GM18505 (cell line): ENCODE results near the gene PSMD9.
"Not testable (repeated sequence)": the region's sequence is repeated elsewhere in the genome, so short reads cannot be mapped to it uniquely, and the experiment has no call there.

ENCODE experiments used
- ATAC-seq: cut with Tn5 transposase; IDR thresholded peaks from one replicate; pipeline ENCODE4 v1.9.1; 2021; ENCODE audit not compliant: unreplicated experiment
- POLR2A ChIP-seq: IDR thresholded peaks from 4 replicates; pipeline ENCODE4 v1.6.1; 2011; ENCODE audit warnings: borderline replicate concordance; ENCODE audit not compliant: insufficient read depth, insufficient read length; ENCODE audit errors: extremely low read depth

The PSMD9 gene, protein sequence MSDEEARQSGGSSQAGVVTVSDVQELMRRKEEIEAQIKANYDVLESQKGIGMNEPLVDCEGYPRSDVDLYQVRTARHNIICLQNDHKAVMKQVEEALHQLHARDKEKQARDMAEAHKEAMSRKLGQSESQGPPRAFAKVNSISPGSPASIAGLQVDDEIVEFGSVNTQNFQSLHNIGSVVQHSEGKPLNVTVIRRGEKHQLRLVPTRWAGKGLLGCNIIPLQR

DNA sequence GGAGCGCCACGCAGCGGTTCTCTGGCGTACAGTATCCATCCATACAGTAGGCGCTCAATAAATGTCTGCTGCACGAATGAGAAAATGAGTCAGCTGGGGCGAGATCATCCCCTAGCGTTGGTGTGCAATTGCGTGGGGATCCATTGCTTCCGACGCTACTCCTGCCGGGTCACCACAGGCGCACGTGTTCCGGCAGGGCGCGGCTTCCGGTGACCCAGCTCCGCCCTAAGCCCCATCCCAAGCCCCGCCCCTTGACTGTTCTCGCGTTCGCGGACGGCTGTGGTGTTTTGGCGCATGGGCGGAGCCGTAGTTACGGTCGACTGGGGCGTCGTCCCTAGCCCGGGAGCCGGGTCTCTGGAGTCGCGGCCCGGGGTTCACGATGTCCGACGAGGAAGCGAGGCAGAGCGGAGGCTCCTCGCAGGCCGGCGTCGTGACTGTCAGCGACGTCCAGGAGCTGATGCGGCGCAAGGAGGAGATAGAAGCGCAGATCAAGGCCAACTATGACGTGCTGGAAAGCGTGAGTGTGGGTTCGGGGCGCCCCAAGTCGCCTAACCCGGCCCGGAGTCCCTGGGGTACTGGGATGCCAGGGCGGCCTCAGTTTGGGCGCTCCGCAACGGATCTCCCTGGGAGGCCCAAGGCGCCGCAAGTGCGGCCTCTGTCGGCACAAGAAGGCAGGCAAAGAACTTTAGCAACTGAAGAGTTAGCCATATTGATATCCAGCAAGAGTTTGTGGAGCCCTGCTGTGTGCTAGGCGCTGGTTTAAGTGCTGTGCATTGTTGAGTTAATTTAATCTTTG, at the start of gene PSMD9:
TSS of gene PSMD9 (plus strand) at position 313 of the 796 bp plus-strand sequence. CDS start at position 380, 67 bp downstream.
- peak; percentile 87 for TF ChIP-seq POLR2A
- peak; percentile 92 for ATAC-seq

GRCh38 chr12:121839106-121839992, 49.2 kb upstream of the PSMD9 start:
- TF ChIP-seq POLR2A, result peak; percentile 68
- ATAC-seq, result peak; percentile 85

DNA sequence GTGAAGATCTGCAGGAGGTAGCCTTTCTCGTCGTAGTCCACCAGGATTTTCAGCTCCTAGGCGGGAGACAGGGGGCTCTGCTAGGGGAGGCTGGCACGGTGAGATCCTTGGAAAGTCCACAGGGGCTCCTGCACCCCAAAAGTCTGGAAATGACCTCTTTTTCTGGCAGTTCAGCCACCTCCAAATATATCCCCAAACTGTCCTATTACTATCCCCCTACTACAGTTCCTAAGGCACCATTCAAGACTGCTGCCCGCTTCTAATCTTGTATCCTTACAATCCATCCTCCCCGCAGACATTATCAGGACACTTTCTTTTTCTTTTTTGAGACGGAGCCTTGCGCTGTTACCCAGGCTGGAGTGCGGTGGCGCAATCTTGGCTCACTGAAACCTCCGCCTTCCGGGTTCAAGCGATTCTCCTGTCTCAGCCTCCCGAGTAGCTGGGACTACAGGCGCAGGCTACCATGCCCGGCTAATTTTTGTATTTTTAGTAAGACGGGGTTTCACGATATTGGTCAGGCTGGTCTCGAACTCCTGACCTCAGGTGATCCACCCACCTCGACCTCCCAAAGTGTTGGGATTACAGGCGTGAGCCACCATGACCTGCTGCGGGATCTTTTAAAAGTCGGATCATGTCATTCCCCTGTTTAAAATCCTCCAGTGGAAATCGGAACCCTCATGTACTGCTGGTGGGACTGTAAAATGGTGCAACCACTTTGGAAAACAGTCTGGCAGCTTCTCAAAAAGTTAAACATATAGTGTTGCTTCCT, 48.4 kb upstream of the PSMD9 start:
- no peak for ATAC-seq
- no peak for TF ChIP-seq POLR2A

- no peak for TF ChIP-seq POLR2A
- no peak for ATAC-seq
Measured at GRCh38 chr12:121843236-121843982, 45.2 kb upstream of the PSMD9 start.

- no peak for TF ChIP-seq POLR2A
- ATAC-seq, result no peak
Measured at GRCh38 chr12:121845701-121846100, 42.9 kb upstream of the PSMD9 start.

DNA sequence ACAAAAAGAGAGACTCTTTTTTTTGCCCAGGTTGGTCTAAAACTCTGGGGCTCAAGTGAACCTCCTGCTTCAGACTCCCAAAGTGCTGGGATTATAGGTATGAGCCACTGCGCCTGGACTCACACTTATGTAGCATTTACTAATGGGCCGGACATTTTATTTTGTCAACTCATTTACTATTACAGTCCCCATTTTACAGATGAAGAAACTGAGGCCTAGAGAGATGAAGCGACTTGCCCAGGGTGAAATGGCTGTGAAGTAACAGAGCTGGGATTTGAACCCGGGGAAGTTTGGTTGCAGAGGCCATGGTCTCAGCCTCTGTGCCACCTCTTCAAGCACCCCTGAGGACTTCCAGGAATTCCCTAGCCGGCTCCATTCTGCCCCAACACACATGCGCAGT, 39.4 kb upstream of the PSMD9 start:
- TF ChIP-seq POLR2A, result no peak
- no peak for ATAC-seq

- TF ChIP-seq POLR2A, result no peak
- no peak for ATAC-seq
Measured at GRCh38 chr12:121849665-121850064, 38.9 kb upstream of the PSMD9 start.

GRCh38 chr12:121852392-121852791, 36.2 kb upstream of the PSMD9 start:
- ATAC-seq, result not testable (repeated sequence)

DNA sequence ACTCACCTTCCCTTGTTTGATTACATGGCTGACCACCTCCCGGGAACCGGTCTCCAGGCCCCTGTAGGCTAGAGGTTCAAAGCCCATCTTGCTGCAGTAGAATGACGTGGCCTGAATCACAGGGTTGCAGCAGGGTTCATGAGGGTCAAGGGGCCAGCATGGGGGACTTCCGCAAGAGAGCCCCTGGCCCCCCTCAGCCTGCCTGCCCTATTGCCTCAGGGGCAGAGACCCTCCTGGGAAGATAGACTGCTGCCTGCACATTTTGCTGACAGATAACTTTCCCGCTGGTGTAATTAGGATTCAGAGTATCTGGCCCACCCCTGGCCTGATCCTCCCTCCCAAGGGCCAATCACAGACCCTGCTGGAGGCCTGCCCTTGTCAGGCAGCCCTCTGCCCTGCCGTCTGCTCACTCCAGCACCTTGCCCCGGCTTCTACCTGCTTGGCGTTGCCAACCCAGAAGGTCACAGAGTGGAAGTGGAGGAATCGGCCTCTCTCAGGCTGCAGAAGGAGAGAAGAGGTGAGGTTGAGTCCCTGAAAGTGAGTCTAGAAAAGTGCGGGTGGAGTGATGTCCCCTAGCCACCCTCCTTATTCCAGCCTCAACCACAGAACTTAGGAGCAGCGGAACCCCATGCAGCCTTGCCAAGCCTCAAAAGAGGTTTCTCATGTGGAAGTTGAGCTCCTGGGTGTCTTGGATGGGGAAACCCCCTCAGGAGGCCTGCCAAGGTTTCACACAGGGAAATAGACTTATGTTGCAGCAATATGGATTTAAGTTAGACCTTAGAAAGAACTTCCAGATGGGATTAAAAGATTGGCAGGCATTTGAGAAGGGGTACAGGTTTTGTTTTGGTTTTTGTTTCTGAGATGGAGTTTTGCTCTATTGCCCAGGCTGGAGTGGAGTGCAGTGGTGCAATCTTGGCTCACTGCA, 31.0 kb upstream of the PSMD9 start:
- ATAC-seq, result no peak
- TF ChIP-seq POLR2A, result no peak

DNA sequence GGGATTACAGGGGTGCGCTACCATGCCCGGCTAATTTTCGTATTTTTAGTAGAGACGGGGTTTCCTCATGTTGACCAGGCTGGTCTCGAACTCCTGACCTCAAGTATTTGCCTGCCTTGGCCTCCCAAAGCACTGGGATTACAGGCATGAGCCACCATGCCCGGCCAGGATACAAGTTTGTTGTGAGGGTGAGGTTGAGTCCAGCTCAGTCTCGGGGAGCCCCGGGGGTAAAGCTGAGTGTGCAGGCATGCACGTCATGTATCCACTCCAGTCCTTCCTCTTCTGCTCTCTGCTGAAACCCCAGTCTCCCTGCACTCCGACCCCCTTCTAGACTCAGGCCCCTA, 30.3 kb upstream of the PSMD9 start:
- TF ChIP-seq POLR2A, result no peak
- ATAC-seq, result no peak
